CD4-positive, alpha-beta T cell treated with Interleukin-17A for 4 hours (primary cell): ENCODE measurements around the gene SOD3.

ENCODE experiments used
- DNase-seq: peaks from one replicate; pipeline ENCODE4 v3.0.0-alpha.2; 2020; ENCODE audit warnings: mixed read lengths

SOD3 gene, protein sequence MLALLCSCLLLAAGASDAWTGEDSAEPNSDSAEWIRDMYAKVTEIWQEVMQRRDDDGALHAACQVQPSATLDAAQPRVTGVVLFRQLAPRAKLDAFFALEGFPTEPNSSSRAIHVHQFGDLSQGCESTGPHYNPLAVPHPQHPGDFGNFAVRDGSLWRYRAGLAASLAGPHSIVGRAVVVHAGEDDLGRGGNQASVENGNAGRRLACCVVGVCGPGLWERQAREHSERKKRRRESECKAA

GRCh38 chr4:24794916-24795665, at the start of gene SOD3:
Gene SOD3 (plus strand): TSS chr4:24795573. CDS start chr4:24799522, 3,949 bp downstream.
- DNase-seq, result no peak

DNA sequence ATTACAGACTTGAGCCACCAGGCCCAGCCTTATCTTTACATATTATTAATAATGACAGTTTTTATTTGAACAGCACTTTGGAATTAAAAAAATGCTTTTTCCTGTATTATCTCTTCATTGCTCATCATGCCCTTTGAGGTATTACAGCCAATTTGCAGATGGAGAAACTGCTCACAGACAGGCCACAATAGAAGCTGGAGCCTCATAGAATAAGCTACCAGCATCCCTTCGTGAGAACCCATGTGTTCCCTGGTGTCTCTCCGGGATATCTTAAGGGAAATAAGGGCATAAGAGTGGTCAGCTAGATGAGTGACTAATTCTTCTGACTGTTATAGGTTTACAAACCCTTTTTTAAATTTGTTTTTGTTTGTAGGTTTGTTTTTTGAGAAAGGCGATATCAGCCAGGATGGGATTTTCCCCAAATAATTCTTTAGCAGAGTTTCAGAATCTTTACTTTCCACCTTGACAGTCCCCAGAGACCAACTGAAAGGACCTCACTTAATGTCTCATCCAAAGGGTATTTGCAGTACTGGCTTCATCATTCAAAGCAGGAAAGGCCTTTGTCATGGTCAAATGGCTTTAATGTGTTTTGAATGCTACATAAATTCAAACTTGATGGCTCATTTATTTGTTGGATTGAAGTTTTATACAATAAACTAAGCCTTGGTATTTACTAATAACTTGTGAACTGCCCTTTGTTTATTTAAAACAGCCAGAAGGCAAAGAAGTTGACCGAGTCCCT, 48.0 kb upstream of the SOD3 start:
- DNase-seq, result no peak

DNA sequence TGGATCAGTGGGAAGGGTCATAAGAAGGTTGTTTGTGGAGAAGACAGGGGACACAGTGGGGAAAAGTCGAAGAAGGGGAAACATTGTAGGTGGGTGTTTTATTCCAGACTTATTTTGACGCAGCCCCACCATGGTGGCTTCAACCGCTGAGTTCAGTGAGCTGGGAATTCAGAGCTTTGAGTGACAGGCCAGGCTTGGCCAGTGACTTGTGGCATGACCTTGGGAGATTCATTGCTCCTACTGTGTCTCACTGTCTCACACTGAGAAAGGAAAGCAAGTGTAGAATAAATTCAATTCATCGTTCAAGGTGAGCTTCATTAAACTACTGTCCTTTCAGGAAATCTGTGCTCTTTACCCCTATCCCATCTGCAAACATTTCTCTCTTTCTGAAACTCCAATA, 47.4 kb upstream of the SOD3 start:
- DNase-seq, result no peak

- DNase-seq, result no peak
Observed at GRCh38 chr4:24748758-24749350, 46.5 kb upstream of the SOD3 start.

GRCh38 chr4:24750106-24750505, 45.3 kb upstream of the SOD3 start:
- no peak for DNase-seq

GRCh38 chr4:24751926-24752539, 43.3 kb upstream of the SOD3 start:
- DNase-seq, result no peak

DNA sequence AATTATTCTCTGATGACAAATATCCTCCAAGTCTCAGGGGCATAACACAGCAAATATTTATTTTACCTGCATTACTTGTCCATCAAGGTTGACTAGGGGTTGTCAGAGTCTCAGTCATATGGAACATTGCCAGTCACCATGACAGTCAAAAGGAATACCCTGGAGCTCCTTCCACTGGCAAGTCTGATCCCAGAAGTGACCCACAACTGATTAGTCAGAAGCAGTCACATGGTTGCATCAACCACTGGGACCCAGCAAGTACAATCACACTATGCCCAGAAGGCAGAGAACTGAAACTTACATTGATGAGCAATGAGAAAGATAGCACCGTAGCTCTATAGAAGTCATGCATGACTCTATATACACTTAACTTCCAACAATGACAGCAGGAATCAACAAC, 41.9 kb upstream of the SOD3 start:
- DNase-seq, result no peak

DNA sequence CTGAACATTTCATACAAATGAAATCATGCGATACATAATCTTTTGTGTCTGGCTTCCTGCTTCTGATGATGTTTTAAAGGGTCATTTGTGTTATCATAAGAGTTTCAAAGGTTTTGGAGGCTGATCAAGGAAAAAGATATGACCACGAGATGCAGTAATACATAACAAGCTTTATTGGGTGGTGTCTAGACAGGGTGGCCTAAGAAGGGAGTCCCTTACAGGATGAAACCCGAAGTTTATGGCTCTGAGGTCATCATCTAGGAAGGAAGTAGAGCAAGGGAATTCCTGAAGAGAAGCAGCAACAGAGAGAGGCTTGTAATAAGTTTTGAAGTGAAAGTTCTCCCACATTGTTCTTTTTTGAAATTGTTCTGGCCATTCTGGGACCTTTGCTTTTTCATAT, 40.8 kb upstream of the SOD3 start:
- no peak for DNase-seq

DNA sequence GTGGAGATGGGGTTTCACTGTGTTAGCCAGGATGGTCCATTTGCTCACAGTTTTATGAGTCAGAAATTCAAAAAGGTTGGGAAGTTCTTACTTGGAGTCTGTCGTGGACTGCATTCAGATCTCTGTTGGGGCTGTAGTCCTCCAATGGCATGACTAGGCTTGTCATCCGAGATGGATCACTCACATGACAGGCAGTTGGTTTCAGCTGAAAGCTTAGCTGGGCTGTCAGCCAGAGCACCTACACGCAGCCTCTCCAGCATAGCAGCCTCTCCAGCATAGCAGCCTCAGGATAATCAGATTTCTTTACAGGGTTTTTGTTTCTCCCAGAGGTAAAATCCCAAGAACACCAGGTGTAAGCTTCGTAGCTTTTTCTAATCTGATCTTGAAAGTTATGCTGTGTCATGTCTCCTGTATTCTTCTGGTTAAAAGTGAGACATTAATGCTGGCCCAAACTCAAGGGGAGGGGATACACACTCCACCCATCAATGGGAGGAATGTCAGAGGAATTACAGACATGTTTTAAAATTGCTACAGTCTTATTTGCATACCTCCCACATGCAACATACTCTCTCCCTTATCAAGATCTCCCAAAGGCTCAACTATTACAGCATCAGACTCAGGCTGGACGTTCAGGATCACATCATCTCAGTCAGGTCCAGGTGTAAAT, 31.6 kb upstream of the SOD3 start:
- DNase-seq, result no peak

DNA sequence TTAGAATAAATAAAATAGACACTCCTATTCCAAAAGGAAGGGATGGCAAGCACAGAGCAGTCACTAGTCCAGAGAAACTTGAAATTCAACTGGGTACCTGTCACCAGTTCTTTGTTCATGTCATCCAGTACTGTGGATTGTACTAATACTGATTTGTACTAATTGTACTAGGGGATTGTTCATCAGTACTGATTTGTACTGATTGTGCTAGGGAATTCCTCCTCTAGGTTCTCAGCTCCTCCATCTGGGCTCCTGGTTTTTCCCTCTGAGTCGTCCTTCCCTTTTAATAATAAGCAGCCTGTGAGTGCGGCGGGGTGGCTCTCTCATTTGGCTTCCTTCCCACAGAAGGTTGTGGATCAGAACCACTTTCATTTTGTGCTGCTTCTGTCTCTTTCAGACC, 31.0 kb upstream of the SOD3 start:
- DNase-seq, result no peak

GRCh38 chr4:24765376-24765988, 29.9 kb upstream of the SOD3 start:
- no peak for DNase-seq

GRCh38 chr4:24768006-24768405, 27.4 kb upstream of the SOD3 start:
- DNase-seq, result no peak

DNA sequence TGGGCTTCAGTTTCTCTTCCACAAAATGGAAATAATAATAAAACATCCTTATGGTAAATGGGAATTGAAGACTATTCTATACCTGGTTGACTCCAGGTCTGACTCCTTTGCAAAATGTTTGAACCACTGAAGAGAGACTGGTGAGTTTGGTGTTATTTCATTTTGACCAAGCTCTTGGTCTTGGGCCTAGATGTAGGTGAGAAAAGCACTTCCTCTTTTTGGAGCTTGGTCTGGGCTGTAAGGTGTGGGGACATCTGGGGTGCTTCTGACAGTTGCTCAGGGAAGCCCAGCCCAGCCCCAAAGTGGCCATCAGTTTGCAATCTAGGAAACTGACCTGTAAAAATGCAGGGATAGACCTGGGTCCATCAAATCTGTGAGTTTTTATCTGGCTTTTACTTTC, 26.8 kb upstream of the SOD3 start:
- DNase-seq, result no peak

GRCh38 chr4:24769571-24769970, 25.8 kb upstream of the SOD3 start:
- no peak for DNase-seq

- no peak for DNase-seq
Observed at GRCh38 chr4:24770032-24770584, 25.3 kb upstream of the SOD3 start.

DNA sequence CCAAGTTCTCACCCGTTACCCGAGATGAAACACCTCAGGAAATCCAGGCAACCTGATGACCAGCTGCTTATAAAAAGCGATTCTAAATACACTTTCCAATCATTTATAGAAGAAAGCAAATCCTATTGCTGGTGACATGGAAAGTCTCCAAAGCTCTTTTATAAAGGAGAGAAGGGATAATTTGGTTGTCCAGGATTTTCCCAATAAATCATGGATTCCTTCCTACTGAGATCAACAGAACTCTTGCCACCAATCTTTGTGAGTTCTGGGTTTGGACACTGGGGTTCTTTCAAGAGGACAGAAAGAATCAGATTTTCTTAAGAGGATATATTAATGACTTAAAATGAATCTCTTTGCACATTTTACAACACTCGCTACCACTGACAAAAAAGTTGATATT, 24.7 kb upstream of the SOD3 start:
- no peak for DNase-seq

GRCh38 chr4:24771241-24771640, 24.1 kb upstream of the SOD3 start:
- no peak for DNase-seq

GRCh38 chr4:24772061-24772705, 23.2 kb upstream of the SOD3 start:
- no peak for DNase-seq

DNA sequence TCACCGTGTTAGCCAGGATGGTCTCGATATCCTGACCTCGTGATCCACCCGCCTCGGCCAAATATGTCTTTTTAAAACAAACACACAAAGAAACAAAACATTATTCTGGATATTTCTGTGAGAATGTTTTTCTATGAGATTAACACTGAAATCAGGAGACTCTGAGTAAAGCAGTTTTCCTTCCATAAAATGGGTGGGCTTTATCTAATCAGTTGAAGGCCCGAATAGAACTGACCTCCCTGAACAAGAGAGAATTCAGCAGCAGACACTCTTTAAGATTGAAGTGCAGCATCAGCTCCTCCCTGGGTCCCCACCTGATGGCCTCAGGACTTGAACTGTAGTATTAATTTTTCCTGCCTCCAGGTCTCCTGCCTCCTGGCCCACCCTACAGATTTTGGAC, 22.4 kb upstream of the SOD3 start:
- DNase-seq, result no peak

- DNase-seq, result no peak
Observed at GRCh38 chr4:24774452-24774851, 20.9 kb upstream of the SOD3 start.

DNA sequence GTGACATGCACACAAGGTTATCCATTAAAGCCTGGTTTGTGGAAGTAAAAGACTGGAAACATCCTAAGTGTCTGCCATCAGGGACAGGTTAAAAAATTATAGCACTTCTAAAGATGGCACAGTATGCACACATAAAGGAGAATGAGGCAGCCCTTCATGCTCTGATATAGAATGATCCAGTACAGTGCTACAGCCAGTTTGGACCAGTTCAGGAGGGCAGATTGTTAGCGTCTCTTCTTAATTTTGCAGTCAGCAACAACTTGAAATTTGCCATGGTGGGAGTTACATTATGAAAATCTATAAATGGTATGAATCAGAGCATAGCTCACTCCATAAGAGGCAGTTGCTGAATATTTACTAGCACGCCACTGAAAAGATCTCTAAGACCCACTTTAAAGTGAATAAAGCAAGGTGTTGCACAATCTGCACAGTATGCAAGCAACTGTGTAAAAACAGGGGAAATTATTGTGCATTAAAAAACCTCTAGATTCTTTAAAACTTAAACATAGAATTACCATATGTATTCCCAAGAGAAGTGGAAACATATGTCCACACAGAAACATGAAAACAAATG, 20.3 kb upstream of the SOD3 start:
- DNase-seq, result no peak
